DMS114 treated with DMSO at 0.1 percent for 48 hours (cell line): Measurements from ENCODE around the gene ZNF438.
"Not testable (repeated sequence)": the region's sequence is repeated elsewhere in the genome, so short reads cannot be mapped to it uniquely, and the experiment has no call there.

Experiments used
- DNase-seq: peaks from one replicate; lab custom pipeline; 2025; ENCODE audit not compliant: unreplicated experiment; lab: John Stamatoyannopoulos, UW

The ZNF438 gene

GRCh38 chr10:30990351-30990750 lies 41.3 kb downstream of the ZNF438 start:
- no peak for DNase-seq

DNA sequence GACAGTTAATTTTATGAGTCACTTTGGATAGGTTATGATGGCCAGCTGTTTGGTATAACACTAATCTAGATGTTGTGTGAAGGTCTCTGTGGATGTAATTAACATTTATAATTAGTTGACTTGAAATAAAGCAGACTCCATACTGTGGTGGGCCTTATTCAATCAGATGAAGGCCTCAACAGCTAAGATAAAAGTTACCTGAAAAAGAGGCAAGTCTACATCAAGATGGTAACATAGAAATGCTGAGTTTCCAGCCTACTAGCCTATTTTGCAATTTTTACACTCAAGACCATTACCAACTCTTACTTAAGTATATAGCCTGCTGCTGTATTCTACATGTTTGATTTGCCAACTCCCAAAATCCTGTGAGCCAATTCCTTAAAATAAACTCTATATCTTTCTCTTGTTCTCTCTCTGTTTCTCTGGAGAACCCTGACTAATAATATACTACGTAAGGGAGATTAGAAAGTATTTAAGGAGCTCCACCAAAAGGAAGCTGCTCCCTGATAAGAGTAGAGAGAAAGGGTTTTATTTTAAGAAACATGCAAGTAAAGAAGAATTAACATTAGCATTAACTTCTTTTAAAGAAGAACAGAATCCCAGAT lies 42.7 kb downstream of the ZNF438 start:
- DNase-seq = no peak

DNA sequence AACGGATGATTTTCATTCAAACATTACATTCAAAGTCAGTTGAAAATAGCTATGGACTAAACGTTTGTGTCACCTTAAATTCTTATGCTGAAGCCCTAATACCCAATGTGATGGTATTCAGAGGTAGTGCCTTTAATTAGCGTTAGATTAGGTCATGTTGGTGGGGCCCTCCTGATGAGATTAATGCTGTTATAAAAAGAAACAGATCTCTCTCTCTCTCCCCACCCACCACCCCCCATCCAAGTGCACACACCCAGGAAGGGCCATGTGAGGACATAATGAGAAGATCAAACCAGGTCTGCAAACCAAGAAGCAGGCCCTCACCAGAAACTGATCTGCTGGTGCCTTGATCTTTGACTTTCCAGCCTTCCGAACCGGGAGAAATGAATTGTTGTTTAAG lies 44.2 kb downstream of the ZNF438 start:
- no peak for DNase-seq

DNA sequence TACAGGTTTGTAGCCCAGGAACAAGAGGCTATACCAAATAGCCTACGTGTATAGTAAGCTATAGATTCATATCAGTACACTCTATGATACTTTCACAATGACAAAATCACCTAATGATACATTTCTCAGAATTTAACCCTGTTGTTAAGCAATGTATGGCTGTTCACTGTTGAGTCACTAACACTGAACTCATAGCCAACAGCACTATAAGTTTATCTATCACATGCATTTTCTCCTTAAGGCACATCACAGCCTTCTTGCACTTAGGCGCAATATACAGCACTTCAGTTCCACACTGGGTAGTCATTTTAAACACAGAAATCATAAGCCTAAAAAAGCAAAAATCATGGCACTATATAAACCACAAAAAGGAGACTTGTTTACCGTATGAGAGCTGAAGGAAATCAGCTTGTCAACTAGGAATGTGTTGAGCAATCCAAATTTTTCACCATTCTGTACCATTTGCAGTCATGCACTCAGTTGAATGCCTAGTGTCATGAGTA lies 45.6 kb downstream of the ZNF438 start:
- DNase-seq = no peak

DNA sequence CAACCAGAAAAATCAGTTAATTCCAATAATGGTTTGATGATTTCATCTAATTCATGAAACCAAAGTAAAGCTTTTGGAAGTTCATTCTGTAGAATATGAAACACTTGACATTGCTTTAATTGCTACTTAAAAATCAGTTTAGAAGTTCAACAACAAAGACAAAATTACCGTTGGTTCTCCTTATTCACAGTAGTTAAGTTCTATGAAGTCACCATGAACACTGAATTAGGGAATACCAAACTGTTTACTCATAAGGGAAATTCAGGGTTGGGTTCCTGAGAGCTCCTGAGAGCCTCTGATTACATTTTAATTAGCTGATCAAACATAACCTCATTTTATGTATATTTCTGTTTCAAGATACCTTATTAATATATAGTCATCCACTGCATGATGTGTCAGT lies 46.2 kb downstream of the ZNF438 start:
- no peak for DNase-seq

GRCh38 chr10:30984563-30985328 lies 46.9 kb downstream of the ZNF438 start:
- DNase-seq = no peak

GRCh38 chr10:30983209-30983608 lies 48.5 kb downstream of the ZNF438 start:
- not testable (repeated sequence) for DNase-seq

- no peak for DNase-seq
Measured at GRCh38 chr10:30980951-30981616, 50.6 kb downstream of the ZNF438 start.

DNA sequence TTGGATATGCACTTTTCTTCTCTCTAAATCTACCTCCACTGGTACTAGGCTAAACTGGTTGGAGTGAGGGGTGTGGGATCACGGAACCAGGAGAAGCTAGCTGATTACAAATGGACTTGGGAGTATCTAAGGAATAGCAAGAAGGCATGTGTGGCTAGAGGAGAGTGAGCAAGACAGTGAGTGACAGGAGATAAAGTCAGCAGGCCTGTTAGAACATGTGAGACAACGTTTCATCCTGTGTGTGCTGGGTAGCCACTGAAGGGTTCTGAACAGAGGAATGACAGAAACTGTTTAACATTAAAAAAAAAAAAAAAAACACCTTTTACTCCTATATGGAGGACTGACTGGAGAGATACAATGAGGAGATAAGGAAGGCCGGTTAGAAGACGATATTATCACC lies 51.7 kb downstream of the ZNF438 start:
- DNase-seq = no peak

- no peak for DNase-seq
Measured at GRCh38 chr10:30978843-30979242, 52.8 kb downstream of the ZNF438 start.

DNA sequence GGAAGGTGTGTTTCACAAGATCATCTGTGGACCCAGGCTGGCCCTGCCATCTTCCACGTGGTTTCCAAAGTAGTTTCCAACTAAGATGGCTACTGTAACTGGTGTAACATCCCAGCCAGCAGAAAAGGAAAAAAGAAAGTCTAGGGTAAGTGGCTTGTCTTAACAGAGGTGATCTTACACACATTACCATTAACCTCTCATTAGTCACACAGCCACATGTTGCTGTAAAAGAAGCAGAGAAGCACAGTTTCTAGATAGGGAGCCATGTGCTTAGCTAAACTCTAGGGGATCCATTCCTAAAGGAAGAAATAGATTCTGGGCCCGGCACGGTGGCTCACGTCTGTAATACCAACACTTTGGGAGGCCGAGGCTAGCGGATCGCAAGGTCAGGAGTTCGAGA lies 54.3 kb downstream of the ZNF438 start:
- DNase-seq = no peak

- no peak for DNase-seq
Measured at GRCh38 chr10:30974773-30975415, 56.8 kb downstream of the ZNF438 start.

DNA sequence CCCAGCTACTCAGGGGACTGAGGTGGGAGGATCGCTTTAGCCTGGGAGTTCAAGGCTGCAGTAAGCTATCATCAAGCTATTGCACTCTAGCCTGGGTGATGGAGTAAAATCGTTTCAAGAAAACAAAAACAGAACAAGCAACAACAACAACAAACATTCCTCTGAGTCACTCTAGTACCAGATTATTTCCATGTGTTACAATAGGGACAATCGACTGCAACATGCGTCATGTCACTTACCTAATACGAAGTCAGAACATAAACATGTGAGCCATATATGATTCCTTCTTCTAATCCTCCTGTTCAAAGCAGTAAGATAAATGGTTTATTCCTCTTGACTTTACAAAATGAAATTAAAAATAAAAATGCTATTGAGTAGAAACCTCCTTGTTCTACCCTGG lies 57.3 kb downstream of the ZNF438 start:
- no peak for DNase-seq

GRCh38 chr10:30973737-30974136 lies 57.9 kb downstream of the ZNF438 start:
- no peak for DNase-seq

- no peak for DNase-seq
Measured at GRCh38 chr10:30970760-30971460, 60.8 kb downstream of the ZNF438 start.

DNA sequence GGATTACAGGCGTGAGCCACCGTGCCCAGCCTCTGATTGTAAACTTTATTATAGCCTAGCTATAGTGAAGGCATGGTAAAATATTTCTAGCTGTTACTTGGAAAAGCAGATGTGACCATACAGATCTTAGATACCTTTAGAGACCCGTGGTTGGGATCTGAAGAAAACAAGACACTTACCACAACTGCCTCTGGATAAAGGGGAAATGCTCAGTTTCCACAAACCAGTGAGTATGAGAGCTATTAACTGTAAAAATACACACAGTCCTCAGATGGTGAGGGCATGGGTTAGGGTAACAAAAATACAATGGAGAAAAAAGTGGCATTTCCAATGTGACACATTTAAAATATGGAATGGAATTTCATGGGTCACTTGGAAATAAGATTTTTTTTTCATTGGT lies 63.0 kb downstream of the ZNF438 start:
- DNase-seq = no peak

DNA sequence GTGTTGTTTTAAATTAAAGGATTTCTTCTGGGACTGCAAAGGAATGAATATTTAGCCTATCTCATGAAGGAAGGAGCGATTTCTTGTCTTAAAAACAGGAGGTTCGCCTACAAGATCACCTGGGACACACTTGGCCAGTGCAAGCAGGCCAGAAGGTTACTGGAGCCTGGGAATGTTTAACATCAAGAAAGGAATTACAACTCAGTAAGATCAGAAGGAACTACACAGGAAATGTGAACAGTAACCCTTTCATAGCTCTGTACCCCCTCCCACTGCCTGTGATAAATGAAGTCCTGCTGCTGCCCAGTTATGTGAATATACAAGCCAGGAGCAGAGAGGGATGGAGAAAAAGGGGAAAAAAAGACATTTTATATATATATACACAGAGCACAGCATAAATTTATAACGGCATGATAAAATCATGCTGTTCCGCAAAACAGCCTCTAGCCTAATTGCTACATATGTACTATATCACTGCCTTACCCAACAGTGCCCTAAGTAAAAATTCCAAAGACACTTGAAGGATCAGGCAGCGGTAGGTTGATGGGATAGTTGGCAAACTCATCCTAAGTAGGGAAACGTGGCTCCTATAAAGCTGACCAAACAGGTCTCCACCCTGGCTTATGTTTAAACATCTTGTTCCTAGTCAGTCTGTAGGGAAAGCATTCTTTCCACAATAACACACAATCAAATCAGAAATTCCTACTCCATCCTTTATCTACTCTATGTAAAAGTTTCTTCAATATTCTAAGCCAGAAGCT lies 63.8 kb downstream of the ZNF438 start:
- DNase-seq = no peak

DNA sequence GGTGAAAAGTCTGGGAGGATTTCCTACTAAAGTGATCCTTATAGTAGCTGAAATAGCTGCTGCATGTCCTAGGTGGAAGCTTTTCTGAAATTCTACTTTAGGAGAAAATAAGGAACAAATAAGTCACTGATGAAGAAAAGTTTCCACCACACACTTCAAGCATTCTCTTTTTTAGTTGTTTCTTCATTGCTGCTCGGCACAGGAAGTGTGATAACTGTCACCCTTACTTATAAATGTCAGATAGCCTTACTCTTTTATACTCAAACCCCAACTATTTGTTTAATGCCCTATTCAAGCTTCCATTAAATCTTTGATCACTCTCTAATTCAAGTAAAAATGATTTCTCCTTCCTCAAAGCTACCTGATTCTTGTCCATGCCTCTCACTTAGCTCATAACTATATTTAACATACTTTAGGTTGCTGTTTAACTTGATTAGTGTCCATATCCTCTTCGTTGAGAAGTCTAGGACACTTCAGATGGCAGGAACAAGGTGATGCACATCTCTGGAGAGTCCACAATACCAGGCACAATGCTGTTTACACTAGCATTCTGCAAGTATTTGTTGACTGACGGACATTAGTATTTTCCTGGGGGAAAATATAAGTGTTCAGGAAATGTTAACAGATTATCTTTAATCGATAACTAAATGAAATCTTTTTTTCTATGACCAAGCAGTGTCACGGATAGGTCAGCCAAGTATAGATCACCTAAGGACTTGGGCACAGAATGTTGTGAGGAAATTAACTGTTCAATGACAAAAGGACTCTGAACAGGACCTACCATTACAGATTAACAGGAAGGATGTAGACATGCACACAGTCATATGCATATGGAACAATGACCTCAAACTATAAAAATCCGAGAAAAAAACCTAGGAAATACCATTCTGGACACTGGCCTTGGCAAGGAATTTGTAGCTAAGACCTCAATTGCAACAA lies 67.4 kb downstream of the ZNF438 start:
- no peak for DNase-seq

- DNase-seq = no peak
Measured at GRCh38 chr10:30962522-30962921, 69.1 kb downstream of the ZNF438 start.
